ENCODE data around the gene HIF1A.
"Not testable (repeated sequence)": the region's sequence is repeated elsewhere in the genome, so short reads cannot be mapped to it uniquely, and the experiment has no call there.

The HIF1A gene

GRCh38 chr14:61749867-61750266 is 54.6 kb downstream of the HIF1A start:
- no peak for DNase-seq

- DNase-seq = no peak
Observed at GRCh38 chr14:61750708-61751474, 55.6 kb downstream of the HIF1A start.

GRCh38 chr14:61751475-61751989 is 56.2 kb downstream of the HIF1A start:
- no peak for DNase-seq

GRCh38 chr14:61752626-61753025 is 57.3 kb downstream of the HIF1A start:
- no peak for DNase-seq

GRCh38 chr14:61753631-61754030 is 58.3 kb downstream of the HIF1A start:
- DNase-seq = no peak

GRCh38 chr14:61754627-61755381 is 59.5 kb downstream of the HIF1A start:
- no peak for DNase-seq

- not testable (repeated sequence) for DNase-seq
Observed at GRCh38 chr14:61755382-61755742, 60.0 kb downstream of the HIF1A start.

- no peak for DNase-seq
Observed at GRCh38 chr14:61756135-61756534, 60.8 kb downstream of the HIF1A start.

- DNase-seq = no peak
Observed at GRCh38 chr14:61759878-61760277, 64.6 kb downstream of the HIF1A start.

- no peak for DNase-seq
Observed at GRCh38 chr14:61761557-61761956, 66.2 kb downstream of the HIF1A start.

GRCh38 chr14:61761959-61762786 is 66.9 kb downstream of the HIF1A start, which contains the start of gene SNAPC1:
Gene SNAPC1, plus strand, starts transcription at chr14:61762420. Its CDS starts 41 bp downstream, at chr14:61762461.
- DNase-seq = peak; percentile 99

GRCh38 chr14:61764342-61765122 is 69.2 kb downstream of the HIF1A start:
- DNase-seq = no peak

- DNase-seq = no peak
Observed at GRCh38 chr14:61765225-61765943, 70.1 kb downstream of the HIF1A start.

- no peak for DNase-seq
Observed at GRCh38 chr14:61766151-61766550, 70.8 kb downstream of the HIF1A start.

- no peak for DNase-seq
Observed at GRCh38 chr14:61768240-61768639, 72.9 kb downstream of the HIF1A start.

GRCh38 chr14:61769893-61770292 is 74.6 kb downstream of the HIF1A start:
- no peak for DNase-seq

- no peak for DNase-seq
Observed at GRCh38 chr14:61774861-61775260, 79.5 kb downstream of the HIF1A start.

GRCh38 chr14:61780125-61780524 is 84.8 kb downstream of the HIF1A start:
- DNase-seq = no peak

- no peak for DNase-seq
Observed at GRCh38 chr14:61797309-61797708, 102.0 kb downstream of the HIF1A start.
